Activated CD4-positive, alpha-beta T cell treated with anti-CD3 and anti-CD28 coated beads for 1 hour (primary cell): ENCODE results near the gene ATP13A1.
"Not testable (repeated sequence)": the region's sequence is repeated elsewhere in the genome, so short reads cannot be mapped to it uniquely, and the experiment has no call there.

Experiments used
- DNase-seq: peaks from one replicate; pipeline ENCODE4 v3.0.0-alpha.2; 2020

The ATP13A1 gene

DNA sequence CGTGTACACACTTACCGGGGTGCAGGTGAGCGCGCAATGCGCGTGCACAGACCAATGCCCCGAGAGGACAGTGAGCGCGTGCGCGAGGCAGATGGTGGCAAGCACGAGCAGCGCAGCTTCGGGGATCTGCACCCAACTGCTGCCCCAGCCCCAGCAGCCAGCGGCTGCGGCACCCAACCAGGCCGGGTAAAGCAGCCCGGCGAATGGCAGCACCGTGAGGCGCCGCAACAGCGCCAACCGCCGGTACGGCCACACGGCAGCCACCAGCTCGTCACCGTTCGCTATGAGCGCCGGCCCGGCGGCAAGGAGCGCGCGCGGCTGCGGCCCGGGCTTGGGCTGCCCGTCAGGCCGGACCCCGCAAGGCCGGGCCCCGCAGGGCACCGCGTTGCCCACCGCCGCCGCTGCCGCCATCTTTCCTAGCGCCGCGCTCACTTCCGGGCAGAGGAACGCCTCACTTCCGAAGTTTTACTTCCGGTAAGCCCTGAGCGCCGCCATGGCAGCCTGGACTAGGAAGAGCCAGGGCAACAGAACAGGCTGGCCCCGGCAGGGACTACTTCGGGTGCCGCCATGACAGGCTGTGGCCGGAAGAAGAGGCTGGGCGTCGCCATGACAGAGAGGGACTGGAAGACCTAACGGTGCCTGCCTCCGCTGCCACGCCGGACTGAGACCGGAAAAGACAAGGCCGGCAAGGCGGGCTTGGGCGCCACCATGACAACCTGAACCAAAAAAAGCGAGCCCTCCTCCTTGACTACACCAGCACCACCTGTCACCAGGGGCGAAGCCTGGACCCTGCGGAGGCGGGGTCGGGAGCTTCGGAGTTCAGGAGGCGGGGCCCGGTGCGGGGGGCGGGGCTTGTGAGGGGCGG, at the start of gene ATP13A1:
Gene ATP13A1 (minus strand): TSS at position 421 of the 865 bp plus-strand sequence. CDS start 10 bp downstream, at position 411.
- peak; percentile 93 for DNase-seq

GRCh38 chr19:19711934-19712828, 48.7 kb upstream of the ATP13A1 start:
- DNase-seq: no peak

GRCh38 chr19:19711306-19711933, 47.9 kb upstream of the ATP13A1 start:
- DNase-seq: no peak

DNA sequence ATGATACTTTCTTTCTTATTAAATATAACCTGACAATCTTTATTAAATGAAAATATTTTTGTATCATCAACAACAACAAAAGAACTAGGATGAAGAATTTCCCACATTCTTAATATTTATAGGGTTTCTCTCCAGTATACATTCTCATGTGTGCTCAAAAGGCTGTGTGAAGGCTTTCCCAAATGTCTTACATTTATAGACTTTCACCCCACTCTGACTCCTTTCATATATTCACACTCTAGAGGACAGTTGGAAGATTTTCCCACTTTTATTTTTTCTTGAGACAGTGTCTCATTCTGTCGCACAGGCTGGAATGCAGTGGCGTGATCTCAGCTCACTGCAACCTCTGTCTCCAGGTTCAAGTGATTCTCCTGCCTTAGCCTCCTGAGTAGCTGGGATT, 47.0 kb upstream of the ATP13A1 start:
- DNase-seq: no peak

DNA sequence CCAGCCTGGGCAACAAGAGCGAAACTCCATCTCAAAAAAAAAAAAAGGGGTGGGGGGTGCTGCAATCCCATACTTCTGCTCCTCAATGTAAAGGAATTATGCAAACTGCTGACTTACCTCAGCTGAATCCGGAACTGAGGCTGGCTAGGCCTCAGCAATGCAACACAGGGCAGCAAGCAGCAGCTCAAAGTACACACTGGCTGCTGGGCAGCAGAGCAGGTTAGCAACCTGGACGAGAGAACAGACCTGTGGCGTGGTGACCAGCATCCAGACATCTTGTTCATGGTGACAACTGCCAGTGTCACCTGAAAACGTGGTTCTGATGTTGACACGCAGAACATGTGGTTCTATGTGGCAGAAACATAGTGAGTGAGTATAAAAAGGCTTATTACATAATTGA, 41.4 kb upstream of the ATP13A1 start:
- DNase-seq: no peak

DNA sequence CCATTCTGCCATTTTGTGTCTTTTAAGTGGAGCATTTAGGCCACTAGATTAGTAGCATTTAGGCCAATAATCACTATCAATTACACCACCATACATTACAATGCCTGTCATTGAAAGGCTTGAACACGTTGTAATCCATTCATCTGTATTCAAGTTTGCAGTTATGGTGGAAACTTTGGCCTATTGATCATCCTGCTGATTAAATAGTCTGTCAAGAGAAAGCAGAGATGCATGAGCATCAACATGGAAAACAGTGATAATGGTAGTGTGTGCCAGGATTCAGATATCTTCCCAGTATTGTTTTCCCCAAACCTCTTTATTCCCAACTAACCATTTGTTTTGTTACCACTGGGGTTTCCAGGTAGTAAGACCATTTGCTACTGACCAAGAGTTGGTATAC, 37.0 kb upstream of the ATP13A1 start:
- DNase-seq: not testable (repeated sequence)

DNA sequence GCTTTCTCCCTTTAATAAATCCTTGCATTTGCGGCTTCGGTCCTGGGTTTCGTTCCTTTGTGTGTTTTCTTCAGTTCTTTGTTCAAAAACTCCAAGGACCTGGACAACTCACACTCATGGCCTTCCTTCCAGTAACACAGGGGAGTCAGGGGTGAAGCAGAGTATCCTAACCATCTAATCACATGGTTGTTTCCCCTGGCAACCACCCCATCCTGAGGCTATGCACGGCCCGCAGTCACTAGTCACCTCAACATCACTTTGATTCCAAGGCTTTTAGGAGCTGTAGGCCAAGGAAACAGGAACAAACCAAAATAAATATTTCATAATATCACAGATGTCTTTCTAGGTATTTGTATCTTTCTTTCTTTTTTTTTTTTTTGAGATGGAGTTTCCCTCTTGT, 34.1 kb upstream of the ATP13A1 start:
- no peak for DNase-seq

DNA sequence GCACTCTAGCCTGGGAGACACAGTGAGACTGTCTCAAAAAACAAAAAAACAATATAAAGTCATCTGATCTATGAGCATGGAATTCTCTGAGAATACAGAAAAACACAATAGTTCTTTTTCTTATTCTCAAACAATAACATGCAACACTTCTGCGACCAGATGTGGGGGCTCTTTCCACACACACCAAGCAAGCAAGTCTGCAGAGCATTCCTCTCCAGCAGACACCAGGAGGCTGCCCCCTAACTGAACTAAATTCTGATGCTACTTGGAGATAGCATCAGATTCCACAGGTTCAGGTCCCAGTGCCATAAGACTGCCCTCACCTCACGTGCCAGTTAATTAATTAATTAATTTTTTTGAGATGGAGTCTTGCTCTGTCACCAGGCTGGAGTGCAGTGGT, 32.9 kb upstream of the ATP13A1 start:
- DNase-seq: no peak

DNA sequence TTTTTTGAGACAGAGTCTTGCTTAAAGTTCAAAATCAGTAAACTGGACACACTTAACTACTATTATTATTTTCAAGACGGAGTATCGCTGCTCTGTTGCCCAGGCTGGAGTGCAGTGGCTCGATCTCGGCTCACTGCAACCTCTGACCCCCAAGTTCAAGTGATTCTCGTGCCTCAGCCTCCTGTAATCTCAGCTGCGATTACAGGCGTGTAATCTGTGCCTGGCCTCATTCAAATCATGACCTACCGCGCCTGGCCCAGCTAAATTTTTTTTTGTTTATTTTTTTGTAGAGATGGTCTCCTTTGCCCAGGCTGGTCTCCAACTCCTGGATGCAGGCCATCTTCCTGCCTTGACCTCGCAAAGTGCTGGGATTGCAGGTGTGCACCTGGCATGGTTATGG, 28.2 kb upstream of the ATP13A1 start:
- DNase-seq: no peak

GRCh38 chr19:19689023-19689422, 25.5 kb upstream of the ATP13A1 start:
- not testable (repeated sequence) for DNase-seq

DNA sequence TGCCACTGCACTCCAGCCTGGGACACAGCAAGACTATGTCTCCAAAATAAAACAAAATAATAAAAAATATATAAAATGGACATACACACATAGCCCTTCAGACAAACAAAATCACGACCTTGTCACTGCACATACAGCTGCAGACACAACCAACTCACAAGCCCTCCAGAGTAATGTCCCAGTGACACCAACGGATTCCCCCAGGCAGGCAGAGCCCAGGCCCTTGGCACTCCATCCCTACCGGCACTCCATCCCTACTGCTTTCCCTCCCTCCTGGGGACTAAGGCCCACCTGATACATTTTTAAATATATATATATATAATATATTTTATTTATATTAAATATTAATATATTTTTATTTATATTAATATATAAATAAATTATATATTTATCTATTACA, 23.6 kb upstream of the ATP13A1 start:
- DNase-seq: no peak

GRCh38 chr19:19686580-19686979, 23.1 kb upstream of the ATP13A1 start:
- DNase-seq: no peak

- DNase-seq: not testable (repeated sequence)
Observed at GRCh38 chr19:19686119-19686518, 22.6 kb upstream of the ATP13A1 start.

- no peak for DNase-seq
Observed at GRCh38 chr19:19679176-19680073, 15.9 kb upstream of the ATP13A1 start.

- DNase-seq: no peak
Observed at GRCh38 chr19:19677579-19677978, 14.1 kb upstream of the ATP13A1 start.

GRCh38 chr19:19674315-19674714, 10.8 kb upstream of the ATP13A1 start:
- DNase-seq: no peak

DNA sequence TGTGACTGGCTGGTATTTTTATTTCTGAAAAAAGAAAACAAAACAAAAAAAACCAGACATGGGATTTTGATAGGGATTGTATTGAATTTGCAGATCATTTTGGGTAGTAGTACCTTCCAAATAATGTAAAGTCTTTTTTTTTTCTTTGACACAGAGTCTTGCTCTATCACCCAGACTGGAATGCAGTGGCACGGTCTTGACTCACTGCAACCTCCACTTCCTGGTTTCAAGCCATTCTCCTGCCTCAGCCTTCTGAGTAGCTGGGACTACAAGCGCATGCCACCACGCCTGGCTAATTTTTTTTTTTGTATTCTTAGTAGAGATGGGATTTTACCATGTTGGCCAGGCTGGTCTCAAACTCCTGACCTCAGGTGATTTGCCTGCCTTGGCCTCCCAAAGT, 9.3 kb upstream of the ATP13A1 start:
- no peak for DNase-seq

DNA sequence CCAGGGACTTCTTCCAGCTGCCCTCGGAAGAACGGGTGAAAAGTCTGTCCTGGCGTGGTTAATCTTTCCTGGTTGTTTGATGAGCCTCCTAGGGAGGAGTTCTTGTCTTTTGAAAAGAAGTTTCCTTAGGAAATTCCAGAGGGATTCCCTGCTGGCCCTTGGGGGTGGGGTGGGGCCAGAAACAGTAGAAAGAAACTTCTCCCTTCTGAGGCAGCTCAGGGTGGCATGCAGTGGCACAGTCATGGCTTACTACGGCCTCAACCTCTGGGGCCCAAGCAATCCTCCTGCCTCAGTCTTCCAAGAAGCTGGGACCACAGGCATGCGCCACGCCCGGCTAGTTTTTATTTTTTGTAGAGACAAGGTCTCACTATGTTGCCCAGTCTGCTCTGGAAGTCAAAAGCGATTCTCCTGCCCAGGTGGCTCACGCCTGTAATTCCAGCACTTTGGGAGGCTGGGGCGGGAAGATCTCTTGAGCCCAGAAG, 6.6 kb upstream of the ATP13A1 start:
- no peak for DNase-seq

- peak; percentile 87 for DNase-seq
Observed at GRCh38 chr19:19668230-19669012, 4.9 kb upstream of the ATP13A1 start, which contains the start of gene ZNF101. Gene ZNF101 (plus strand): TSS chr19:19668839. CDS start chr19:19668964, 125 bp downstream.

- not testable (repeated sequence) for DNase-seq
Observed at GRCh38 chr19:19665420-19665948, 2.0 kb upstream of the ATP13A1 start.

GRCh38 chr19:19662871-19663255, 613 bp downstream of the ATP13A1 start:
- no peak for DNase-seq
